Parathyroid adenoma (tissue), 2 donors: ENCODE data around the gene OR52E8.

ENCODE experiments used
- H2AFZ ChIP-seq: fragments of 300-600 bp; sonication (generic); one replicate; pipeline ENCODE4 v1.7.0; 2017; ENCODE audit warnings: antibody characterized with exemption, mild to moderate bottlenecking
- H3K27ac ChIP-seq: fragments of 300-600 bp; sonication (generic); one replicate; pipeline ENCODE4 v1.7.0; 2017
- H3K27me3 ChIP-seq: fragments of 300-600 bp; sonication (generic); one replicate; pipeline ENCODE4 v1.7.0; 2017; ENCODE audit warnings: low read length; ENCODE audit not compliant: control insufficient read depth, insufficient read depth
- H3K36me3 ChIP-seq: fragments of 300-600 bp; sonication (generic); one replicate; pipeline ENCODE4 v1.7.0; 2017; ENCODE audit warnings: low read length; ENCODE audit not compliant: control insufficient read depth, insufficient read depth
- H3K4me1 ChIP-seq: fragments of 300-600 bp; sonication (generic); one replicate; pipeline ENCODE4 v1.7.0; 2017; ENCODE audit warnings: control low read depth
- H3K4me2 ChIP-seq: fragments of 300-600 bp; sonication (generic); one replicate; pipeline ENCODE4 v1.7.0; 2017; ENCODE audit warnings: low read length
- H3K4me3 ChIP-seq: fragments of 300-600 bp; sonication (generic); one replicate; pipeline ENCODE4 v1.7.0; 2017; ENCODE audit warnings: low read depth, low read length
- H3K79me2 ChIP-seq: fragments of 300-600 bp; sonication (generic); one replicate; pipeline ENCODE4 v1.7.0; 2017; ENCODE audit warnings: control low read depth
- H3K9ac ChIP-seq: fragments of 300-600 bp; sonication (generic); one replicate; pipeline ENCODE4 v1.7.0; 2017; ENCODE audit warnings: mild to moderate bottlenecking
- H3K9me3 ChIP-seq: fragments of 300-600 bp; sonication (generic); one replicate; pipeline ENCODE4 v1.7.0; 2017; ENCODE audit warnings: low read length; ENCODE audit not compliant: control insufficient read depth
- CTCF ChIP-seq: fragments of 300-600 bp; sonication (generic); IDR thresholded peaks from one replicate; pipeline ENCODE4 v1.7.0; 2017; ENCODE audit warnings: antibody characterized with exemption, mild to moderate bottlenecking
- donor health status: primary hyperparathyroidism.

OR52E8 gene

GRCh38 chr11:5887172-5887571 is 29.7 kb upstream of the OR52E8 start:
- H3K27me3 ChIP-seq: no peaks in the 10 kb centered on the region
- no peaks in the 10 kb centered on the region for H3K9me3 ChIP-seq
- TF ChIP-seq CTCF: no peak
- H3K9ac ChIP-seq: no peak overlapping the region
- no peak overlapping the region for H3K4me3 ChIP-seq
- H3K36me3 ChIP-seq: no peaks in the 10 kb centered on the region
- no peak overlapping the region for H2AFZ ChIP-seq
- H3K79me2 ChIP-seq: no peaks in the 10 kb centered on the region
- no peak overlapping the region for H3K4me2 ChIP-seq
- H3K27ac ChIP-seq: no peak overlapping the region
- H3K4me1 ChIP-seq: no peaks in the 10 kb centered on the region

- Histone ChIP-seq H3K79me2 (no peaks in the 10 kb centered on the region), H3K27me3 (no peaks in the 10 kb centered on the region), H3K9ac (no peak overlapping the region), H2AFZ (no peak overlapping the region), H3K4me1 (no peaks in the 10 kb centered on the region), H3K9me3 (no peaks in the 10 kb centered on the region), H3K27ac (no peak overlapping the region), H3K36me3 (no peaks in the 10 kb centered on the region), H3K4me3 (no peak overlapping the region), H3K4me2 (no peak overlapping the region)
- TF ChIP-seq CTCF: no peak
Measured at GRCh38 chr11:5881756-5882155, 24.3 kb upstream of the OR52E8 start.

- no peak within 1 kb of the TSS for H3K9ac ChIP-seq
- H3K27ac ChIP-seq: no peak within 1 kb of the TSS
- no peaks in the 10 kb centered on the region for H3K4me1 ChIP-seq
- H3K4me2 ChIP-seq: no peak within 1 kb of the TSS
- no peak for TF ChIP-seq CTCF
- H3K36me3 ChIP-seq: no peaks in the 10 kb centered on the region
- no peaks in the 10 kb centered on the region for H3K27me3 ChIP-seq
- H3K9me3 ChIP-seq: no peaks in the 10 kb centered on the region
- H2AFZ ChIP-seq: no peak within 1 kb of the TSS
- H3K4me3 ChIP-seq: no peak within 1 kb of the TSS
- H3K79me2 ChIP-seq: no peaks in the 10 kb centered on the region
Measured at GRCh38 chr11:5880329-5880728, 22.8 kb upstream of the OR52E8 start, which contains the start of gene OR52E4. Gene OR52E4 (plus strand): TSS chr11:5880629. CDS start chr11:5884293, 3,664 bp downstream.

- H3K4me3 ChIP-seq: no peak overlapping the region
- no peak overlapping the region for H3K4me2 ChIP-seq
- H3K27me3 ChIP-seq: no peaks in the 10 kb centered on the region
- H3K4me1 ChIP-seq: no peaks in the 10 kb centered on the region
- H3K9me3 ChIP-seq: no peaks in the 10 kb centered on the region
- H3K36me3 ChIP-seq: no peaks in the 10 kb centered on the region
- H2AFZ ChIP-seq: no peak overlapping the region
- no peak overlapping the region for H3K27ac ChIP-seq
- H3K79me2 ChIP-seq: no peaks in the 10 kb centered on the region
- no peak for TF ChIP-seq CTCF
- H3K9ac ChIP-seq: no peak overlapping the region
Measured at GRCh38 chr11:5878564-5878963, 21.1 kb upstream of the OR52E8 start.

- no peak for TF ChIP-seq CTCF
- Histone ChIP-seq H2AFZ (no peak overlapping the region), H3K79me2 (no peaks in the 10 kb centered on the region), H3K27me3 (no peaks in the 10 kb centered on the region), H3K9me3 (no peaks in the 10 kb centered on the region), H3K36me3 (no peaks in the 10 kb centered on the region), H3K27ac (no peak overlapping the region), H3K4me1 (no peaks in the 10 kb centered on the region), H3K9ac (no peak overlapping the region), H3K4me2 (no peak overlapping the region), H3K4me3 (no peak overlapping the region)
Measured at GRCh38 chr11:5865826-5866225, 8.3 kb upstream of the OR52E8 start.
